WI38 (cell line): ENCODE measurements around the gene IRAK3.

ENCODE experiments used
- H3K4me3 ChIP-seq: 2 replicates; pipeline ENCODE4 v1.5.1; 2011; ENCODE audit warnings: low read depth, mild to moderate bottlenecking, control low read depth, low read length
- CTCF ChIP-seq: IDR thresholded peaks from 2 replicates; pipeline ENCODE4 v1.5.1; 2012; ENCODE audit warnings: low read depth, mild to moderate bottlenecking, control low read depth, low read length

IRAK3 gene

GRCh38 chr12:66251049-66251448, 62.0 kb downstream of the IRAK3 start:
- H3K4me3 ChIP-seq, result no peak overlapping the region
- no peak for TF ChIP-seq CTCF

DNA sequence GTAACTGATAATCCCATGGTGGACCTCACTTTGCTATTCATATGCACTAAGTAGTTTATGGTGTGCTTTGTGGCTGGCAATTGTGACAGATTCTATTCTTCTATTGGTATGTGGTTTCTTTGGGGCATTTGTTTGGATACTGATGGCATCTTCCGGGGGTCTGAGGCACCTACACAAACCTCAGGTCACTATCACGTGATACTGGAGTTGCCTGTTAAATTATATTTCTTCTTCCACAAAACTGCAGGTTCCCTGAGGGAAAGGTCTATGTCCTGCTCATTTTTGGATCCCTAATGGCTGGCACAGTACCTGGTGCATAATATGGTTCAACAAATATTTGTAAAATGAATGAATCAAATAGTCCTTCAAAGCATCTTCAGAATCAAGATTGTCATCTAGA, 63.8 kb downstream of the IRAK3 start:
- no peak overlapping the region for H3K4me3 ChIP-seq
- no peak for TF ChIP-seq CTCF

DNA sequence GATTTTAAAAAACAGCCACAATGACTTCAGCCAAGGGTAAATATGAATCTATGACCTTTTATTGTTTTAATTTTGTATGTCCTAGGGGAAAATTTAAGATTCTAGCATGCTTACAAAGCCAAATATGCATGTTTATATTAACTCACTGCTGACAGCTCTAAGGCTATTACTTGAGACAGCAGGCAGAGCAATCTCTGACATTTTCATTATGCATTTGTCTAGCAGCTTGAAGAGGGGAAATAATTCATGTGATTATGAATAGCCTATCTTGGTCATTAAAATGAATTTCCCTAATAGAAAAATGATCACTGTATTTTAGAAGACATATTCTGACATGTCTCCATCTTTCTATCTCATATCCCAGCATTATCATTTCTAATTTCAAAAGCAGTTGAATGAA, 66.7 kb downstream of the IRAK3 start:
- no peak for TF ChIP-seq CTCF
- no peak overlapping the region for H3K4me3 ChIP-seq

DNA sequence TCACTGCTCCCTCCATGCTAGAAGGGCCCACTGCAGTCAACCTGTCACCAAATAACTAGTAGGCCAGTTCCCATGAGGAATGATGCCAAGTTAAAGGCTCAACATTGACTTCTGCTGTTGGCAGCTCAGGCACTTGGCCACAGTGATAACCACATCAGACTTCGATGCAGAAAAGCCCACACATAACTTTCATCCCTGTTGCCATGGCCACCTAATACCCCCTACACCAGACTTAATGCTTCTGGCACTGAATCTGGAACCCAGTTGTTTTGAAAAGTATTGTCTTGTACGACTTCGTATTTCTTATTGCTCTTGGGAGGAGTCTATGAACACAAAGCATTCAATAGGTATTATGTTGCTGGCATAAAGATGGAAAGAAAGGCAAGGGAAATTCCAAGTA, 69.0 kb downstream of the IRAK3 start:
- no peak for TF ChIP-seq CTCF
- no peak overlapping the region for H3K4me3 ChIP-seq

DNA sequence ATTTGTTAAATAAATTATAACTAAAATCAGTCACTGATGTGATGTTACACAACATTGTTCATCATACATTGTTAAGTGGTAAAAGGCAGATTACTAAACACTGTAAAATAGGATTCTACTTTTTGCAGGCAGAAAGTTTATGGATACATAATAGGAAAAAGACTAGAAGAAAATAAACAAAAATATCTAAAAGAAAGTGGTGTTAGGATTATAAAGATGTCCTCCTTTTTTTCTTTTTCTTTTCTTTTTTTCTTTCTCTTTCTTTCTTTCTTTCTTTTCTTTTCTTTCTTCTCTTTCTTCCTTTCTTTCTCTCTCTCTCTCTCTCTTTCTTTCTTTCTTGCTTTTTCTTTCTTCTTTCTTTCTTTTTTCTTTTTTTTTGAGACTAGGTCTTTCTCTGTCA, 73.7 kb downstream of the IRAK3 start:
- H3K4me3 ChIP-seq, result no peak overlapping the region
- TF ChIP-seq CTCF, result no peak

DNA sequence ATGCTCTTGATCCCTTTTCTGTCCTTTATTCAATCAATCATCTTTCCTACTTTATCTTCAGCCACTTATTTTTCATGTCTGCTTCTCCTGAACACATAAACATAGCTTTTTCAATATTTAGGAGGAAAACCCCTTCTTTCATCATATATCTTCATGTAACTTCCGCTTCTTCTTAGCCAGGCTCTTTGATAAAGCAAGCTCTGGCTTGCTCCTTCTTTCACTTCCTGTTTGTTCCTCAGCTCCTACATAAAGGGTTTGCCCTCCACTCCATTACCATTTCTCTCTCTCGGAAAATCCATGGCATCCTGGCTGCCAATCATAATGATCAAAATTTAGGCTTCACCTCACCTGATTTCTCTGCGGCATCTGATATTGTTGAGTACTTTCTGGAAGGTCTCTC, 79.5 kb downstream of the IRAK3 start:
- H3K4me3 ChIP-seq, result no peak overlapping the region

GRCh38 chr12:66269142-66269541, 80.1 kb downstream of the IRAK3 start:
- no peak for TF ChIP-seq CTCF
- no peak overlapping the region for H3K4me3 ChIP-seq

More for the DNA sequence above, 79.5 kb downstream of the IRAK3 start:
- no peak for TF ChIP-seq CTCF
